Stomach (tissue), 9 donors: ENCODE measurements around the gene ABLIM2. TPM values are rescaled to one million over a fixed set of nuclear protein-coding genes. Genes with fewer than 3 reads are reported as not detected.

Experiments
- DNase-seq, 2 donors: peaks; one replicate each; pipeline versions ENCODE4 v3.0.0 to v3.0.0-alpha.2; 2013 to 2019
- H3K27ac ChIP-seq, 5 donors: fragments of 200-600 bp in 4 of 5; sonication (generic) in 4 of 5; one replicate each; pipeline ENCODE4 v1.5.1; 2013 to 2019; ENCODE audit warnings: mild to moderate bottlenecking in 1 of 5, moderate library complexity in 1 of 5
- H3K27me3 ChIP-seq, 3 donors: fragments of 200-600 bp; sonication (generic); one replicate each; pipeline ENCODE4 v1.5.1; 2017 to 2019; ENCODE audit warnings: mixed run types in 1 of 3
- H3K36me3 ChIP-seq, 4 donors: fragments of 200-600 bp; sonication (generic); 1 replicate in 3 of 4; 2 replicates in 1 of 4; pipeline ENCODE4 v1.5.1; 2016 to 2019
- H3K4me1 ChIP-seq, 4 donors: fragments of 200-600 bp; sonication (generic); one replicate each; pipeline ENCODE4 v1.5.1; 2016 to 2019
- H3K4me3 ChIP-seq, 4 donors: fragments of 200-600 bp; sonication (generic) in 3 of 4; one replicate each; pipeline ENCODE4 v1.5.1; 2016 to 2019; ENCODE audit warnings: mild to moderate bottlenecking in 1 of 4
- H3K9me3 ChIP-seq, 4 donors: fragments of 200-600 bp; sonication (generic); one replicate each; pipeline ENCODE4 v1.5.1; 2016 to 2019
- EP300 ChIP-seq: sonication (generic); formaldehyde crosslinking; IDR thresholded peaks from one replicate; pipeline ENCODE4 v1.6.1; 2017; ENCODE audit warnings: antibody characterized with exemption
- POLR2A ChIP-seq, 4 donors: fragments of 450-650 bp; IDR thresholded peaks; one replicate each; pipeline ENCODE4 v1.6.1; 2016; ENCODE audit warnings: antibody characterized with exemption in 4 of 4, control low read depth in 2 of 4, mild to moderate bottlenecking in 1 of 4, moderate library complexity in 1 of 4
- POLR2AphosphoS5 ChIP-seq, 3 donors: sonication (generic); formaldehyde crosslinking; IDR thresholded peaks; one replicate each; pipeline ENCODE4 v1.6.1; 2016; ENCODE audit warnings: antibody characterized with exemption in 3 of 3
- WGBS, 5 donors: extraction: QIAGEN DNeasy Blood & Tissue Kit in 3 of 5; methylation state at CpG; one replicate each; pipeline versions ENCODE4 v1.1.5 to v1.1.7; 2013 to 2018; 5-methylcytosine and 5-hydroxymethylcytosine counted together
- intact Hi-C: fragments of 100-400 bp; cut with DNase I; formaldehyde crosslinking; loops from one replicate; pipeline ENCODE4 v1.15.1; 2023; ENCODE audit warnings: low total_unique reads
- polyA plus RNA-seq, 3 donors: library from polyadenylated mRNA; stranded (reverse); fragments of 200-250 nt; gene quantifications; one replicate each; pipeline ENCODE4 v1.2.3, GENCODE V29; 2013
- small RNA-seq, 4 donors: library from RNA; depleted of rRNA; stranded (forward); fragments of <200 nt; gene quantifications; one replicate each; pipeline ENCODE3, GENCODE V24; 2016
- total RNA-seq, 5 donors: library from RNA; depleted of rRNA; stranded (reverse); fragments of >200 nt; gene quantifications; one replicate each; pipeline versions ENCODE4 v1.1.0 to v1.2.3, GENCODE V29; 2014 to 2016
- TF ChIP-seq, protein P1 (sequence below), 7 experiments: fragments of 450-650 bp in 4 of 7; fragments of 200-600 bp in 3 of 7; sonication (generic) in 3 of 7; IDR thresholded peaks; one replicate each; pipeline ENCODE4 v1.5.1; 2016 to 2019; ENCODE audit warnings: antibody characterized with exemption in 7 of 7, control low read depth in 2 of 7, mild to moderate bottlenecking in 1 of 7
- donor health status: healthy with polysubstance abuse.
- donor health status: Bipolar disorder and iron deficiency.
- donor health status: healthy.

The ABLIM2 gene
- total and polyA plus RNA-seq, 8 donors: 2.3 to 28.0 (median 5.5) TPM

DNA sequence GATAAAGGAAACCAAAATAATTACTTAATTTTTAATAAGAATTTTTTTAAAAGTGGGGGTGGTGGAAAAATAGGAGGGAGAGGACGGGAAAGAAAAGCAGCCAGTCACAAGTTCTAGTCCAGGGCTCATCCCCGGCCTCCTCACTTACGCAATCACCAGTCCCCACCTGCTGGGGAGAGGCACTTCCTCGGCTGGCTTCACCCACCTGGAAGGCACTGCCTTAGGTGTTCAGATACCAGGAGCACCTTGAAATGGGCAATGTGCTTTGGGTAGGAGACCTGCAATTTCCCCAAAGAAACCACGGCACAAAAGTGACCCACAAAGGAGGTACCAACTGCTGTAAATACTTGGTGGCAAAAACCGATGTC lies 242.8 kb downstream of the ABLIM2 start:
- DNase-seq: no peak
- Histone ChIP-seq H3K4me3 (no peak overlapping the region), H3K27ac (no peak overlapping the region), H3K36me3 (no peaks in the 10 kb centered on the region), H3K9me3 (no peaks in the 10 kb centered on the region), H3K4me1 (peaks cover 0 to 42% (median 21%) of the 10 kb centered on the region in 4 donors), H3K27me3 (no peaks in the 10 kb centered on the region)
- intact Hi-C loops: no loop called here
- 67 to 77% (median 71%) methylated on average over 6 of the region's 6 CpGs for WGBS, 5 donors
- TF ChIP-seq POLR2A (IDR thresholded peaks at IDR 0.05) (no peak), POLR2AphosphoS5 (IDR thresholded peaks at IDR 0.05) (no peak), EP300 (no peak)
- TF ChIP-seq, protein P1, sequence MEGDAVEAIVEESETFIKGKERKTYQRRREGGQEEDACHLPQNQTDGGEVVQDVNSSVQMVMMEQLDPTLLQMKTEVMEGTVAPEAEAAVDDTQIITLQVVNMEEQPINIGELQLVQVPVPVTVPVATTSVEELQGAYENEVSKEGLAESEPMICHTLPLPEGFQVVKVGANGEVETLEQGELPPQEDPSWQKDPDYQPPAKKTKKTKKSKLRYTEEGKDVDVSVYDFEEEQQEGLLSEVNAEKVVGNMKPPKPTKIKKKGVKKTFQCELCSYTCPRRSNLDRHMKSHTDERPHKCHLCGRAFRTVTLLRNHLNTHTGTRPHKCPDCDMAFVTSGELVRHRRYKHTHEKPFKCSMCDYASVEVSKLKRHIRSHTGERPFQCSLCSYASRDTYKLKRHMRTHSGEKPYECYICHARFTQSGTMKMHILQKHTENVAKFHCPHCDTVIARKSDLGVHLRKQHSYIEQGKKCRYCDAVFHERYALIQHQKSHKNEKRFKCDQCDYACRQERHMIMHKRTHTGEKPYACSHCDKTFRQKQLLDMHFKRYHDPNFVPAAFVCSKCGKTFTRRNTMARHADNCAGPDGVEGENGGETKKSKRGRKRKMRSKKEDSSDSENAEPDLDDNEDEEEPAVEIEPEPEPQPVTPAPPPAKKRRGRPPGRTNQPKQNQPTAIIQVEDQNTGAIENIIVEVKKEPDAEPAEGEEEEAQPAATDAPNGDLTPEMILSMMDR (IDR thresholded peaks at IDR 0.05): no peak

Small RNAs within 50 kb of the gene (small RNA-seq; reads per million reads assigned to genes)
- 1.6 to 3.4 (median 1.9) reads per million in 4 donors for gene MIR95

Other genes starting within 250 kb of the ABLIM2 start
- 10 to 100 TPM in 4 of 5 donors, 1 to 10 TPM in 1; 7.6 to 88.9 (median 22.2) TPM for gene AFAP1, start 219.0 kb downstream of the ABLIM2 start, total RNA-seq
- 1 to 10 TPM; 4.1 to 5.4 (median 5.3) TPM for gene AFAP1, start 219.0 kb downstream of the ABLIM2 start, polyA plus RNA-seq
- 10 to 100 TPM; 22.8 to 96.2 (median 52.5) TPM for gene SH3TC1, start 40.5 kb upstream of the ABLIM2 start, total RNA-seq
- 10 to 100 TPM; 12.0 to 18.2 (median 13.9) TPM for gene SH3TC1, start 40.5 kb upstream of the ABLIM2 start, polyA plus RNA-seq
- gene HTRA3, start 110.9 kb upstream of the ABLIM2 start, total RNA-seq: 10 to 100 TPM; 15.6 to 26.8 (median 24.6) TPM
- gene HTRA3, start 110.9 kb upstream of the ABLIM2 start, polyA plus RNA-seq: 1 to 10 TPM; 6.6 to 9.9 (median 7.9) TPM